WERI-Rb-1 (cell line): Measurements from ENCODE around the gene RPL15.
"Not testable (repeated sequence)": the region's sequence is repeated elsewhere in the genome, so short reads cannot be mapped to it uniquely, and the experiment has no call there.

Experiments
- DNase-seq: peaks from one replicate; pipeline ENCODE4 v3.0.0-alpha.2; 2020
- H3K27ac ChIP-seq: fragments of 250-450 bp; sonication (Bioruptor Pico); 2 replicates; pipeline ENCODE4 v1.5.1; 2020; ENCODE audit warnings: mild to moderate bottlenecking, moderate library complexity
- H3K27me3 ChIP-seq: fragments of 250-450 bp; sonication (Bioruptor Pico); 2 replicates; pipeline ENCODE4 v1.5.1; 2021; ENCODE audit warnings: mild to moderate bottlenecking, low read depth, moderate library complexity; ENCODE audit not compliant: insufficient read depth, severe bottlenecking
- H3K36me3 ChIP-seq: fragments of 250-450 bp; sonication (Bioruptor Pico); 2 replicates; pipeline ENCODE4 v1.5.1; 2020; ENCODE audit warnings: mild to moderate bottlenecking, moderate library complexity
- H3K4me3 ChIP-seq: 2 replicates; pipeline ENCODE4 v1.5.1; 2011; ENCODE audit warnings: low read depth, mild to moderate bottlenecking, control low read depth, low read length
- H3K9me3 ChIP-seq: fragments of 250-450 bp; sonication (Bioruptor Pico); 2 replicates; pipeline ENCODE4 v1.5.1; 2021; ENCODE audit warnings: mild to moderate bottlenecking, moderate library complexity; ENCODE audit not compliant: severe bottlenecking
- TF ChIP-seq, protein P1 (sequence below): IDR thresholded peaks from 2 replicates; pipeline ENCODE4 v1.5.1; 2011; ENCODE audit warnings: low read depth, mild to moderate bottlenecking, control low read depth, inconsistent platforms, low read length

RPL15 gene

DNA sequence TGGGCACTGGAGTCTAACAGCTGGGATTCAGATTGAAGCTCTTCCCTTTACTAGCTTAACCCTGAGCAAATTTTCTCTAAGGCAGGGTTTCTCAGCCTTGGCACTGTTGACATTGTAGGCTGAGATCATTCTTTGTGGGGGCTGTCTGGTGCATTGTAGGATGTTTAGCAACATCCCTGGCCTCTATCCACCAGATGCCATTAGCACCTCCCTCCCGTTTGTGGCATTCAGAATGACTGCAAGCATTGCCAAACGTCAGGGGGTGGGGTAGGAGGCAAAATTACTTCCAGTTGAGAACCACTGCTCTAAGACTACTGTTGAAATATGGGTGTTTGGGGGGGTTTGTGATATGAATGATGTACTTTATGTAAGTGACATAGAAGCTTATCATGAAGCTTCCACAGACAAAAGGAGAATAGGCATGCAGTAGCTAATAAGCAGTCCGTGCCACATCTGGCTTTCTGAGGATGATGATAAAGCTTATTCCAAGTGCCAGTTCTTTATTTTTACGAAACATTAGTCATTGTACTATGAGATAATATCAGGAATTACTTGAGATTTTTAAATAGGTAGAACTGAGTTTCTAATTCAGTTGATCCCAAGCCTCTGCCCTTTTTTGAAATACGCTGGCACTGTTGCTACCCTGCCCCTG is 39.5 kb upstream of the RPL15 start:
- TF ChIP-seq, protein P1, sequence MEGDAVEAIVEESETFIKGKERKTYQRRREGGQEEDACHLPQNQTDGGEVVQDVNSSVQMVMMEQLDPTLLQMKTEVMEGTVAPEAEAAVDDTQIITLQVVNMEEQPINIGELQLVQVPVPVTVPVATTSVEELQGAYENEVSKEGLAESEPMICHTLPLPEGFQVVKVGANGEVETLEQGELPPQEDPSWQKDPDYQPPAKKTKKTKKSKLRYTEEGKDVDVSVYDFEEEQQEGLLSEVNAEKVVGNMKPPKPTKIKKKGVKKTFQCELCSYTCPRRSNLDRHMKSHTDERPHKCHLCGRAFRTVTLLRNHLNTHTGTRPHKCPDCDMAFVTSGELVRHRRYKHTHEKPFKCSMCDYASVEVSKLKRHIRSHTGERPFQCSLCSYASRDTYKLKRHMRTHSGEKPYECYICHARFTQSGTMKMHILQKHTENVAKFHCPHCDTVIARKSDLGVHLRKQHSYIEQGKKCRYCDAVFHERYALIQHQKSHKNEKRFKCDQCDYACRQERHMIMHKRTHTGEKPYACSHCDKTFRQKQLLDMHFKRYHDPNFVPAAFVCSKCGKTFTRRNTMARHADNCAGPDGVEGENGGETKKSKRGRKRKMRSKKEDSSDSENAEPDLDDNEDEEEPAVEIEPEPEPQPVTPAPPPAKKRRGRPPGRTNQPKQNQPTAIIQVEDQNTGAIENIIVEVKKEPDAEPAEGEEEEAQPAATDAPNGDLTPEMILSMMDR = no peak
- no peaks in the 10 kb centered on the region for H3K27me3 ChIP-seq
- H3K27ac ChIP-seq = no peak overlapping the region
- no peaks in the 10 kb centered on the region for H3K9me3 ChIP-seq
- DNase-seq = no peak
- no peak overlapping the region for H3K4me3 ChIP-seq
- no peaks in the 10 kb centered on the region; the same call in 1 of the 2 replicates for H3K36me3 ChIP-seq

DNA sequence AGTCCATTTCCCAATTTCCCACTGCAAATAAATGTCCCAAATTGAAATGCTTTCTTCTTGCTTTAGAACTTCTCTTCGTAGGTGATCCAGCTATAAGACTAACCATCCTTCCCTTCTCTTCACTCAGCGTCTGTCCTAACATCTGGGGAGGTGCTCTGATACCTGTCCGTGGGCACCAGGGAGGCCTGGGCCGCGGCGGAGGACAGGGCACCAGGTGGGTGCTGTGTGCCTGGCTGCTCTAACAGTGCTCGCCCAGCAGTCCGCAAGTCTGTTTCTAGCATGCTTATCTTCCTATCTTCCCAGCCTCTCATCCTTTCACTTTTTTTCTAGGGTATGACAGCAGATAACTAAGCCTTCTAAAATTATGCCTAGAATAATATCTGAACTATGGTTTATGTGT is 37.4 kb upstream of the RPL15 start:
- H3K9me3 ChIP-seq = no peaks in the 10 kb centered on the region
- TF ChIP-seq, protein P1 = no peak
- no peak for DNase-seq

DNA sequence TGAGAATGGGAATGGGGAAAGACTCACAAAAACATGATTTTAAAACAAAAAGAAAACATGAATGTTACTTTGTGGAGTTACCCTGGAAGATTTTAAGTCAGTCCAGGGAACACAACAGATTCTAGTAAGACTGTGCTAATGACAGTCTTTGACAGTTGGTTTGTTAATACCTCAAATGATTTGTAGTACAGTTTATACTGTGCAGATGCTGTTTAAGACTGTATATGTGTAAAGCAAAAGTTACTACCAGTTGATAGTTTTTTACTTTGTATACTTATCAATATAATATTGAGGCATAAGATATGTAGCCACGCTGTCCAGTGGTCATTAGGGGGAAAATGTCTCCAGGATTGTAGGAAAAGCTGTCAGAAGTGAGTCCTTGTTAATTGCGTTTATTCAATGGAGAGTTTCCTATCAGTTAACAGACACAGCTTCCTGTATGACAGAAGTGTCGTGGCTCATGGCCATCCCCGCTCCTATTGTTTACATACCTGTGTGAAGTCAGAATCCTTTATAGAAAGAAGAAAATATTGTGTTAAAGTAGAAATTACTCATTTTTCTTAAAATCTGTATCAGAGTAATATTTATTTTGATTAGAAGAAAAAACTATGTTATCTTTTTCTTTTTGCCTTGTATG is 36.1 kb upstream of the RPL15 start:
- TF ChIP-seq, protein P1 = no peak

More for the DNA sequence above, 37.4 kb upstream of the RPL15 start:
- Histone ChIP-seq H3K36me3 (no peaks in the 10 kb centered on the region; the same call in none of the 2 replicates), H3K27me3 (no peaks in the 10 kb centered on the region), H3K27ac (no peak overlapping the region), H3K4me3 (no peak overlapping the region)

DNA sequence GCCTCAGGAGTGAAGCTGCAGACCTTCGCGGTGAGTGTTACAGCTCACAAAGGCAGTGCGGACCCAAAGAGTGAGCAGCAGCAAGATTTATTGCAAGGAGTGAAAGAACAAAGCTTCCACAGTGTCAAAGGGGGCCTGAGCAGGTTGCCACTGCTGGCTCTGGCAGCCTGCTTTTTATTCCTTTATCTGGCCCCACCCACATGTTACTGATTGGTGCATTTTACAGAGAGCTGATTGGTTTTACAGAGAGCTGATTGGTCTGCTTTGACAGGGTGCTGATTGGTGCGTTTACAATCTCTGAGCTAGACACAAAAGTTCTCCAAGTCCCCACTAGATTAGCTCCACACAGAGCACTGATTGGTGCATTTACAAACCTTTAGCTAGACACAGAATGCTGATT is 34.9 kb upstream of the RPL15 start:
- not testable (repeated sequence) for H3K4me3 ChIP-seq, H3K36me3 ChIP-seq, H3K27me3 ChIP-seq, H3K27ac ChIP-seq, DNase-seq, H3K9me3 ChIP-seq

More for the DNA sequence above, 36.1 kb upstream of the RPL15 start:
- no peaks in the 10 kb centered on the region; the same call in none of the 2 replicates for H3K36me3 ChIP-seq
- no peak overlapping the region for H3K4me3 ChIP-seq
- H3K27me3 ChIP-seq = no peaks in the 10 kb centered on the region
- H3K27ac ChIP-seq = no peak overlapping the region
- no peak for DNase-seq
- H3K9me3 ChIP-seq = no peaks in the 10 kb centered on the region

DNA sequence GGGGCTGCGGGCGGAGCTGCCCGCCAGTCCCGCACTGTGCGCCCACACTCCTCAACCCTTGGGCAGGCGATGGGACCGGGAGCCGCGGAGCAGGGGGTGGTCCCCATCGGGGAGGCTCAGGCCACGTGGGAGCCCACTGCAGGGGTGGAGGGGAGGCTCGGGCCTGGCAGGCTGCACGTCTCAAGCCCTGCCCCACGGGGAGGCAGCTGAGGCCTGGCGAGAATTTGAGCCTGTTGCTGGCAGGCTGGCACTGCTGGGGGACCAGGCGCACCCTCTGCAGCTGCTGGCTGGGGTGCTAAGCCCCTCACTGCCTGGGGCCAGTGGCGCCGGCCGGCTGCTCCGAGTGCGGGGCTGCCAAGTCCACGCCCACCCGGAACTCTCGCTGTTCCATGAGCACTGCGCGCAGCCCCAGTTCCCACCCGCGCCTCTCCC is 34.4 kb upstream of the RPL15 start:
- Histone ChIP-seq H3K4me3 (no peak overlapping the region), H3K36me3 (no peaks in the 10 kb centered on the region; the same call in none of the 2 replicates), H3K9me3 (no peaks in the 10 kb centered on the region), H3K27ac (no peak overlapping the region), H3K27me3 (no peaks in the 10 kb centered on the region)
- TF ChIP-seq, protein P1 = no peak
- DNase-seq = no peak

DNA sequence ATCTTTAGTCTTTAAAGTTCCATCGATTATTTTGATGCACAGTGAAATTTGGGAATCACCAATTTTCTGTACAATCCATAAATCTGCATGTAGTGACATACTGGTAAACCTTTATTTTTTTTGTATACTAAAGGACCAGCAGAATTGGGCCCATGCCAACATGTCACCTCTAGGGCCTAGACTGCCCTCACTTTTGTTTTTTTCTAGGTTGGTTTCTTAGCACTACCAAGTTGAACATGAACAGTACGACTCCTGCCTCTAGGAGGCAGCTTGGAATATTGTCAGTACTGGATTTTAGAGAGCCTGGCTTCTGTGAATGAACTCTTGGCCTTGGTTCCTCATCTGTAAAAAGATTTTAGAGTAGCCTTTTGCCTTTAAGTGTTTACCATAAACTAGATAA is 32.5 kb upstream of the RPL15 start:
- Histone ChIP-seq H3K36me3 (peaks cover 3% of the 10 kb centered on the region), H3K27me3 (no peaks in the 10 kb centered on the region), H3K4me3 (no peak overlapping the region), H3K9me3 (no peaks in the 10 kb centered on the region), H3K27ac (no peak overlapping the region)
- TF ChIP-seq, protein P1 = 0 out of 2 replicates have a peak, but pooled peaks have one; percentile 10
- DNase-seq = no peak
